ENCODE results near the gene BABAM2. TPM values are rescaled to one million over a fixed set of nuclear protein-coding genes. Genes with fewer than 3 reads are reported as not detected.
A peak's percentile ranks its signal among the peaks of the same experiment; 100 is the strongest.

Gene BABAM2
- total and polyA plus RNA-seq, 4 donors: 9.9 to 17.0 (median 13.9) TPM

GRCh38 chr2:27891673-27892105, 1.2 kb downstream of the BABAM2 start:
- Histone ChIP-seq H3K9ac (ENCODE audit: low read depth in 1 of 2, low read length in 2 of 2) (no peak overlapping the region), H3K36me3 (ENCODE audit: control insufficient read depth in 4 of 4, insufficient read depth in 3 of 4, low read depth in 1 of 4, low read length in 3 of 4) (peaks cover 0 to 4% (median 0%) of the 10 kb centered on the region in 4 donors), H3K4me1 (ENCODE audit: control insufficient read depth in 4 of 4, insufficient read depth in 4 of 4, low read length in 3 of 4) (peaks cover 4 to 18% (median 6%) of the 10 kb centered on the region in 4 donors), H3K27ac (ENCODE audit: low read depth in 1 of 2, low read length in 2 of 2) (peak overlapping the region; percentile 99), H3K4me3 (ENCODE audit: low read depth in 1 of 3, low read length in 3 of 3) (peak overlapping the region in 1 of 3 donors; percentile 63), H3K9me3 (ENCODE audit: control insufficient read depth in 4 of 4, low read length in 3 of 4) (no peaks in the 10 kb centered on the region), H3K27me3 (ENCODE audit: control insufficient read depth in 4 of 4, insufficient read depth in 4 of 4, low read length in 3 of 4) (no peaks in the 10 kb centered on the region)
- TF ChIP-seq REST (IDR thresholded peaks at IDR 0.05) (peak; percentile 27), FOXA1 (IDR thresholded peaks at IDR 0.05) (no peak), RXRA (IDR thresholded peaks at IDR 0.05) (peak; percentile 7 to 28), JUND (IDR thresholded peaks at IDR 0.05) (no peak), YY1 (IDR thresholded peaks at IDR 0.05) (no peak), ATF3 (IDR thresholded peaks at IDR 0.05) (no peak)
- DNase-seq (ENCODE audit: low spot score): no peak
- WGBS: 66% methylated on average over 5 of the region's 5 CpGs

DNA sequence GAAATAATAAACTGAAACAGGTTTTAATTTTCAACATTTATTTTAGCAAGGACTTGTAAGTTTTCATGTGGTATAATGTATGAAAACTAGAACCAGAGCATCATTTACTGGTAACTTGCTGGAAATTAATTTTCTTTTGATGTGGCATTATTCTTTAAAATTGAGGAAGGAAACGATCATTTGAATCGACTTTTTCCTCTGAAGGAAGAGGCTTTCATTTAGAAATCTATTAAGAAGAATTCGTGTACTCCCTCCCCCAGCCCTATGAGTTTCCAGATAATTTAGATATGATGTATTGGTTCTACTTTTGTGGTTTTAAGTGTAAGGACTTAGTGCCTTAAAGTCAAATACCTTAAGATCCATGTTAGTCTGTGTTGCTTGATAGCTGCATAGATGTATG, 2.5 kb downstream of the BABAM2 start:
- H3K27ac ChIP-seq (ENCODE audit: low read depth in 1 of 2, low read length in 2 of 2): no peak overlapping the region
- peaks cover 0 to 7% (median 3%) of the 10 kb centered on the region in 4 donors for H3K36me3 ChIP-seq (ENCODE audit: control insufficient read depth in 4 of 4, insufficient read depth in 3 of 4, low read depth in 1 of 4, low read length in 3 of 4)
- TF ChIP-seq GABPA (IDR thresholded peaks at IDR 0.05 in 1 of 2, conservative IDR thresholded peaks at IDR 0.05 in 1 of 2) (no peak), NR2F2 (IDR thresholded peaks at IDR 0.05) (no peak), EGR1 (IDR thresholded peaks at IDR 0.05; ENCODE audit: low read depth in 2 of 2) (no peak), RAD21 (IDR thresholded peaks at IDR 0.05) (no peak), RXRA (IDR thresholded peaks at IDR 0.05) (no peak), FOXA2 (IDR thresholded peaks at IDR 0.05) (no peak), FOXA1 (IDR thresholded peaks at IDR 0.05) (no peak), YY1 (IDR thresholded peaks at IDR 0.05) (no peak), REST (IDR thresholded peaks at IDR 0.05) (no peak), JUND (IDR thresholded peaks at IDR 0.05) (no peak)
- TF ChIP-seq, protein P1, sequence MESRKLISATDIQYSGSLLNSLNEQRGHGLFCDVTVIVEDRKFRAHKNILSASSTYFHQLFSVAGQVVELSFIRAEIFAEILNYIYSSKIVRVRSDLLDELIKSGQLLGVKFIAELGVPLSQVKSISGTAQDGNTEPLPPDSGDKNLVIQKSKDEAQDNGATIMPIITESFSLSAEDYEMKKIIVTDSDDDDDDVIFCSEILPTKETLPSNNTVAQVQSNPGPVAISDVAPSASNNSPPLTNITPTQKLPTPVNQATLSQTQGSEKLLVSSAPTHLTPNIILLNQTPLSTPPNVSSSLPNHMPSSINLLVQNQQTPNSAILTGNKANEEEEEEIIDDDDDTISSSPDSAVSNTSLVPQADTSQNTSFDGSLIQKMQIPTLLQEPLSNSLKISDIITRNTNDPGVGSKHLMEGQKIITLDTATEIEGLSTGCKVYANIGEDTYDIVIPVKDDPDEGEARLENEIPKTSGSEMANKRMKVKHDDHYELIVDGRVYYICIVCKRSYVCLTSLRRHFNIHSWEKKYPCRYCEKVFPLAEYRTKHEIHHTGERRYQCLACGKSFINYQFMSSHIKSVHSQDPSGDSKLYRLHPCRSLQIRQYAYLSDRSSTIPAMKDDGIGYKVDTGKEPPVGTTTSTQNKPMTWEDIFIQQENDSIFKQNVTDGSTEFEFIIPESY (IDR thresholded peaks at IDR 0.05): no peak
- H3K4me1 ChIP-seq (ENCODE audit: control insufficient read depth in 4 of 4, insufficient read depth in 4 of 4, low read length in 3 of 4): peaks cover 4 to 18% (median 6%) of the 10 kb centered on the region in 4 donors
- no peak overlapping the region for H3K9ac ChIP-seq (ENCODE audit: low read depth in 1 of 2, low read length in 2 of 2)
- no peaks in the 10 kb centered on the region for H3K9me3 ChIP-seq (ENCODE audit: control insufficient read depth in 4 of 4, low read length in 3 of 4)
- 69% methylated on average over 3 of the region's 3 CpGs for WGBS
- no peaks in the 10 kb centered on the region for H3K27me3 ChIP-seq (ENCODE audit: control insufficient read depth in 4 of 4, insufficient read depth in 4 of 4, low read length in 3 of 4)
- DNase-seq (ENCODE audit: low spot score): no peak
- no peak overlapping the region for H3K4me3 ChIP-seq (ENCODE audit: low read depth in 1 of 3, low read length in 3 of 3)

All from liver (tissue), 9 donors.